Spleen (tissue), 7 donors: ENCODE results near the gene PRKCA.

Source experiments
- POLR2A ChIP-seq, 3 donors: fragments of 450-650 bp; IDR thresholded peaks; one replicate each; pipeline ENCODE4 v1.5.1; 2017; ENCODE audit warnings: antibody characterized with exemption in 3 of 3, mild to moderate bottlenecking in 1 of 3
- TF ChIP-seq, protein P1 (sequence below), 11 experiments: fragments of 200-600 bp in 7 of 11; fragments of 450-650 bp in 4 of 11; sonication (generic) in 4 of 11; IDR thresholded peaks in 8 of 11; conservative IDR thresholded peaks in 3 of 11; 1 replicate in 7 of 11; 2 replicates in 4 of 11; pipeline versions ENCODE4 v1.4.0 to v1.8.0; 2016 to 2021; ENCODE audit warnings: antibody characterized with exemption in 11 of 11, inconsistent platforms in 4 of 11, mild to moderate bottlenecking in 1 of 11
- donor health status: DM: no; HTN: no; CAD: no; lungs with moderate emphysema.
- donor health status: DM: no; HTN: no; CAD: no.
- donor health status: DM: no; HTN: no; CAD: no.

DNA sequence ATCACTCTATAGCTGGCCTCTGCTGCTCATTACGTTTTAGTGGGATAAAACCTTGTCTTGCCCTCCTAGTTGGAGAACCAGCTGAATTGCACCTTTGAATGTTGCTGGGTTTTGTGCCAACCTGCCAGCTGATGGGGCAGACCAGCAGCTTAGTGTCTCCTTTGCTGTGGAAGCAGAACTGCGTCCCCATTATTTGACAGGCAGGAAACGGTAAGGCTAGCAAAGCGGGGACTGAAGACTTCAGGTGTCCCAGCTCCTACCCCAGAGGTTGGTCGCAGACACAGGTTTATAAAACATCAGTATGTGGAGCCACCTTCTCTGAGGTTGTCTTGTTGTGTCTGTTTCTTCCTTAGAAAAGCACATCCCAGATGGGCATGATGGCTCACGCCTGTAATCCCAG, 158.1 kb downstream of the PRKCA start:
- TF ChIP-seq, protein P1, sequence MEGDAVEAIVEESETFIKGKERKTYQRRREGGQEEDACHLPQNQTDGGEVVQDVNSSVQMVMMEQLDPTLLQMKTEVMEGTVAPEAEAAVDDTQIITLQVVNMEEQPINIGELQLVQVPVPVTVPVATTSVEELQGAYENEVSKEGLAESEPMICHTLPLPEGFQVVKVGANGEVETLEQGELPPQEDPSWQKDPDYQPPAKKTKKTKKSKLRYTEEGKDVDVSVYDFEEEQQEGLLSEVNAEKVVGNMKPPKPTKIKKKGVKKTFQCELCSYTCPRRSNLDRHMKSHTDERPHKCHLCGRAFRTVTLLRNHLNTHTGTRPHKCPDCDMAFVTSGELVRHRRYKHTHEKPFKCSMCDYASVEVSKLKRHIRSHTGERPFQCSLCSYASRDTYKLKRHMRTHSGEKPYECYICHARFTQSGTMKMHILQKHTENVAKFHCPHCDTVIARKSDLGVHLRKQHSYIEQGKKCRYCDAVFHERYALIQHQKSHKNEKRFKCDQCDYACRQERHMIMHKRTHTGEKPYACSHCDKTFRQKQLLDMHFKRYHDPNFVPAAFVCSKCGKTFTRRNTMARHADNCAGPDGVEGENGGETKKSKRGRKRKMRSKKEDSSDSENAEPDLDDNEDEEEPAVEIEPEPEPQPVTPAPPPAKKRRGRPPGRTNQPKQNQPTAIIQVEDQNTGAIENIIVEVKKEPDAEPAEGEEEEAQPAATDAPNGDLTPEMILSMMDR (IDR thresholded peaks at IDR 0.05 in 8 of 11, conservative IDR thresholded peaks at IDR 0.05 in 3 of 11): no peak
- no peak for TF ChIP-seq POLR2A (IDR thresholded peaks at IDR 0.05)
